Fibroblast of lung (primary cell): ENCODE measurements around the gene SLC6A19. TPM values are rescaled to one million over a fixed set of nuclear protein-coding genes. Genes with fewer than 3 reads are reported as not detected.

ENCODE experiments used
- DNase-seq, 2 donors: peaks; one replicate each; pipeline versions ENCODE4 v3.0.0 to v3.0.0-alpha.2; 2010; ENCODE audit warnings: low read depth in 2 of 2
- H2AFZ ChIP-seq: 2 replicates; pipeline ENCODE4 v1.5.1; 2012; ENCODE audit warnings: low read length, control low read depth, inconsistent platforms
- H3K27ac ChIP-seq: 2 replicates; pipeline ENCODE4 v1.5.1; 2011; ENCODE audit warnings: low read length, control low read depth; ENCODE audit not compliant: insufficient read depth
- H3K27me3 ChIP-seq: 2 replicates; pipeline ENCODE4 v1.5.1; 2011; ENCODE audit warnings: mild to moderate bottlenecking, low read length; ENCODE audit not compliant: control insufficient read depth, insufficient read depth
- H3K36me3 ChIP-seq: 2 replicates; pipeline ENCODE4 v1.5.1; 2011; ENCODE audit warnings: low read length; ENCODE audit not compliant: control insufficient read depth, insufficient read depth
- H3K4me1 ChIP-seq: 2 replicates; pipeline ENCODE4 v1.5.1; 2011; ENCODE audit warnings: low read length; ENCODE audit not compliant: control insufficient read depth, insufficient read depth; ENCODE audit errors: extremely low read depth
- H3K4me2 ChIP-seq: 2 replicates; pipeline ENCODE4 v1.5.1; 2011; ENCODE audit warnings: low read length, control low read depth; ENCODE audit not compliant: insufficient read depth; ENCODE audit errors: extremely low read depth
- H3K4me3 ChIP-seq, 4 experiments: fragments of 200-600 bp in 1 of 4; sonication (generic) in 1 of 4; replicated peaks in 1 of 4; 2 replicates each; pipeline ENCODE4 v1.5.1; 2011 to 2016; ENCODE audit warnings: low read length in 4 of 4, low read depth in 3 of 4, mild to moderate bottlenecking in 3 of 4, control low read depth in 2 of 4, inconsistent platforms in 1 of 4, mixed read lengths in 1 of 4; ENCODE audit not compliant: insufficient read depth in 1 of 4; ENCODE audit errors: control extremely low read depth in 1 of 4
- H3K79me2 ChIP-seq: 2 replicates; pipeline ENCODE4 v1.5.1; 2012; ENCODE audit warnings: mild to moderate bottlenecking, low read length, inconsistent platforms; ENCODE audit not compliant: control insufficient read depth, insufficient read depth
- H3K9ac ChIP-seq: 2 replicates; pipeline ENCODE4 v1.5.1; 2011; ENCODE audit warnings: mild to moderate bottlenecking, low read length, control low read depth; ENCODE audit not compliant: insufficient read depth
- H3K9me3 ChIP-seq: 2 replicates; pipeline ENCODE4 v1.5.1; 2012; ENCODE audit warnings: low read depth, low read length; ENCODE audit not compliant: control insufficient read depth, insufficient read depth
- H4K20me1 ChIP-seq: 2 replicates; pipeline ENCODE4 v1.5.1; 2011; ENCODE audit warnings: low read length; ENCODE audit not compliant: control insufficient read depth, insufficient read depth; ENCODE audit errors: extremely low read depth
- CTCF ChIP-seq, 2 donors: IDR thresholded peaks in 1 of 2; conservative IDR thresholded peaks in 1 of 2; 1 replicate in 1 of 2; 2 replicates in 1 of 2; pipeline ENCODE4 v1.5.1; 2011 to 2012; ENCODE audit warnings: low read length in 2 of 2, control low read depth in 1 of 2, inconsistent platforms in 1 of 2, low read depth in 1 of 2, mild to moderate bottlenecking in 1 of 2
- EZH2 ChIP-seq: IDR thresholded peaks from 2 replicates; pipeline ENCODE4 v1.5.1; 2012; ENCODE audit warnings: low read length, control low read depth, mild to moderate bottlenecking; ENCODE audit errors: missing control alignments
- polyA plus RNA-seq, 2 donors: library from polyadenylated mRNA; depleted of rRNA in 1 of 2; stranded (reverse) in 1 of 2; unstranded in 1 of 2; fragments of >200 nt; gene quantifications; 2 replicates each; pipeline ENCODE4 v1.2.1, GENCODE V29; 2011 to 2012; ENCODE audit warnings: missing spikeins in 1 of 2
- total RNA-seq: library from RNA; depleted of rRNA; stranded (reverse); fragments of >200 nt; gene quantifications from 2 replicates; pipeline ENCODE4 v1.2.1, GENCODE V29; 2014

The SLC6A19 gene
- total and polyA plus RNA-seq, 2 donors (not counting 1 experiment from before 2014, with no cell fraction given): not detected

GRCh38 chr5:1219098-1219767 is 17.8 kb downstream of the SLC6A19 start:
- no peak overlapping the region for H3K4me2 ChIP-seq
- TF ChIP-seq EZH2 (no peak), CTCF (conservative IDR thresholded peaks at IDR 0.05 in 1 of 2, IDR thresholded peaks at IDR 0.05 in 1 of 2; ENCODE audit: low read depth in 1 of 2, low read length in 2 of 2) (no peak)
- peaks cover 7% of the 10 kb centered on the region for H3K9me3 ChIP-seq
- no peak overlapping the region for H3K9ac ChIP-seq
- no peaks in the 10 kb centered on the region for H3K27me3 ChIP-seq
- no peaks in the 10 kb centered on the region for H4K20me1 ChIP-seq
- DNase-seq: no peak
- no peak overlapping the region for H3K27ac ChIP-seq
- no peaks in the 10 kb centered on the region for H3K4me1 ChIP-seq
- H3K79me2 ChIP-seq: no peaks in the 10 kb centered on the region
- no peak overlapping the region for H3K4me3 ChIP-seq
- no peaks in the 10 kb centered on the region for H3K36me3 ChIP-seq
- no peak overlapping the region for H2AFZ ChIP-seq

- H3K79me2 ChIP-seq: no peaks in the 10 kb centered on the region
- H3K4me2 ChIP-seq: no peak overlapping the region
- no peak overlapping the region for H2AFZ ChIP-seq
- DNase-seq: no peak
- H3K9ac ChIP-seq: no peak overlapping the region
- no peaks in the 10 kb centered on the region for H3K36me3 ChIP-seq
- TF ChIP-seq CTCF (conservative IDR thresholded peaks at IDR 0.05 in 1 of 2, IDR thresholded peaks at IDR 0.05 in 1 of 2; ENCODE audit: low read depth in 1 of 2, low read length in 2 of 2) (no peak), EZH2 (no peak)
- H3K4me1 ChIP-seq: no peaks in the 10 kb centered on the region
- H3K27ac ChIP-seq: no peak overlapping the region
- H3K9me3 ChIP-seq: peaks cover 7% of the 10 kb centered on the region
- no peaks in the 10 kb centered on the region for H4K20me1 ChIP-seq
- H3K4me3 ChIP-seq: no peak overlapping the region
- no peaks in the 10 kb centered on the region for H3K27me3 ChIP-seq
These were observed 18.3 kb downstream of the SLC6A19 start for GRCh38 chr5:1219768-1220100.

GRCh38 chr5:1220351-1220750 is 19.0 kb downstream of the SLC6A19 start:
- H3K9me3 ChIP-seq: peaks cover 7% of the 10 kb centered on the region
- H3K27me3 ChIP-seq: no peaks in the 10 kb centered on the region
- H3K4me2 ChIP-seq: no peak overlapping the region
- no peaks in the 10 kb centered on the region for H3K4me1 ChIP-seq
- no peaks in the 10 kb centered on the region for H3K79me2 ChIP-seq
- H3K27ac ChIP-seq: no peak overlapping the region
- DNase-seq: no peak
- no peak overlapping the region for H3K4me3 ChIP-seq
- no peaks in the 10 kb centered on the region for H3K36me3 ChIP-seq
- TF ChIP-seq CTCF (conservative IDR thresholded peaks at IDR 0.05 in 1 of 2, IDR thresholded peaks at IDR 0.05 in 1 of 2; ENCODE audit: low read depth in 1 of 2, low read length in 2 of 2) (no peak), EZH2 (no peak)
- H2AFZ ChIP-seq: no peak overlapping the region
- H3K9ac ChIP-seq: no peak overlapping the region
- H4K20me1 ChIP-seq: no peaks in the 10 kb centered on the region
